SH-SY5Y (cell line): ENCODE results near the gene NEGR1.

Experiments used
- GATA2 ChIP-seq: IDR thresholded peaks from 2 replicates; pipeline ENCODE4 v1.6.1; 2011; ENCODE audit warnings: mild to moderate bottlenecking, low read depth, low read length
- GATA3 ChIP-seq: IDR thresholded peaks from 2 replicates; pipeline ENCODE4 v1.6.1; 2011; ENCODE audit warnings: low read depth, mild to moderate bottlenecking, low read length, moderate library complexity

DNA sequence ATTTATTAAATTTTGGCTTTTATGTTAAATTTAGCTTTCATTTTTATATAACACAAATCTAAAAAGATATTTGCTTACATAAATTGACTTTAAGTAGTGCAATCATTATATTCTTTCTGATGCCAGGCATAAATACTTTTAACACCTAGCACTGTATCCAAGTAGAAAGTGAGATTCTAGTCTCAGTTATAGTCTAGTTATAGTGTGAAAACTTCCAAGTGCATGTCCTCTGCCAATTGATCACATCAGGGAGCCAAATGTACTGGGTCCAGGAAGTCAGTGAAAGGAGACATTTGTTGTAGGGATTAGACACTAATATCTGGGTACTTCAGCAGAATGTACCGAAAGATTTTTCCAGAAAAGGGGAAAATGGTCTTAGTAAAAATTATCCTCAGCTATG is 910.8 kb downstream of the NEGR1 start:
- no peak for TF ChIP-seq GATA3
- TF ChIP-seq GATA2, result no peak
